Measurements from ENCODE around the gene CADM2. TPM values are rescaled to one million over a fixed set of nuclear protein-coding genes. Genes with fewer than 3 reads are reported as not detected.

CADM2 gene
- total RNA-seq, 1 experiment from 2014 or later = not detected

GRCh38 chr3:85313380-85313779 is 354.6 kb downstream of the CADM2 start:
- Histone ChIP-seq H4K20me1 (ENCODE audit: insufficient read depth) (no peaks in the 10 kb centered on the region), H3K79me2 (ENCODE audit: insufficient read depth, low read length) (no peaks in the 10 kb centered on the region), H2AFZ (ENCODE audit: low read depth, low read length, poor library complexity, severe bottlenecking) (no peak overlapping the region), H3K36me3 (ENCODE audit: control insufficient read depth in 1 of 2, insufficient read depth in 2 of 2, low read length in 2 of 2) (no peaks in the 10 kb centered on the region), H3K27me3 (ENCODE audit: insufficient read depth, low read length) (no peaks in the 10 kb centered on the region), H3K4me3 (replicated peaks in 1 of 2; ENCODE audit: low read depth in 1 of 2, low read length in 2 of 2) (no peak overlapping the region), H3K4me2 (ENCODE audit: low read length) (no peak overlapping the region), H3K27ac (ENCODE audit: low read depth, low read length) (no peak overlapping the region), H3K9me2 (ENCODE audit: insufficient read depth) (no peaks in the 10 kb centered on the region), H3K9me3 (ENCODE audit: control insufficient read depth in 1 of 2, insufficient read depth in 1 of 2, low read depth in 1 of 2, low read length in 2 of 2) (peaks cover 3 to 31% of the 10 kb centered on the region in 2 experiments; a peak in 3 of 4 replicates), H3K4me1 (ENCODE audit: control insufficient read depth in 1 of 2, insufficient read depth in 2 of 2, low read length in 2 of 2) (no peaks in the 10 kb centered on the region), H3K9ac (ENCODE audit: low read length) (no peak overlapping the region)
- DNase-seq (ENCODE audit: low read depth, low spot score) (no peak), ATAC-seq (no peak)
- RAD21 ChIA-PET (ENCODE audit: low non-redundant PET in 1 of 2, low total read pairs in 2 of 2, uncharacterized antibody in 2 of 2, unreplicated experiment in 2 of 2) = no interaction called here
- CTCF ChIA-PET = no interaction called here
- POLR2A ChIA-PET = no interaction called here
- no peak for TF ChIP-seq REST (IDR thresholded peaks at IDR 0.05; ENCODE audit: low read depth)
- TF ChIP-seq SRF (IDR thresholded peaks at IDR 0.05; ENCODE audit: low read depth) = no peak
- no peak for TF ChIP-seq ZBTB33 (IDR thresholded peaks at IDR 0.05; ENCODE audit: extremely low read depth, insufficient replicate concordance, low read length)
- TF ChIP-seq CBX3 (IDR thresholded peaks at IDR 0.05; ENCODE audit: low read depth) = no peak
- TF ChIP-seq EZH2 (IDR thresholded peaks at IDR 0.05) = no peak
- TF ChIP-seq ELF1 (IDR thresholded peaks at IDR 0.05; ENCODE audit: borderline replicate concordance, low read depth) = no peak
- no peak for TF ChIP-seq ATF3 (IDR thresholded peaks at IDR 0.05)
- no peak for TF ChIP-seq SIN3A (IDR thresholded peaks at IDR 0.05; ENCODE audit: low read depth)
- TF ChIP-seq CEBPB (IDR thresholded peaks at IDR 0.05; ENCODE audit: low read depth) = no peak
- intact Hi-C loops (cut with micrococcal nuclease) = no loop called here
- BruUV-seq (replicated peaks) = no TSS peak
